BJ (cell line): ENCODE data around the gene CRIM1. TPM values are rescaled to one million over a fixed set of nuclear protein-coding genes. Genes with fewer than 3 reads are reported as not detected.

ENCODE experiments used
- CTCF ChIA-PET: fragments of 350-600 bp; formaldehyde crosslinking; extraction: SDS; loops from one replicate; lab custom pipeline; 2021; ENCODE audit warnings: antibody characterized with exemption, inconsistent platforms; lab: Yijun Ruan, JAX
- POLR2A ChIA-PET: fragments of 300-600 bp; sonication (Branson Sonifier 250); formaldehyde crosslinking; extraction: SDS; loops from one replicate; lab custom pipeline; 2021; ENCODE audit warnings: antibody characterized with exemption; lab: Charles Lee
- DNase-seq: peaks from one replicate; pipeline ENCODE4 v3.0.0-alpha.2; 2011; ENCODE audit warnings: low read depth
- H3K27me3 ChIP-seq: 2 replicates; pipeline ENCODE4 v1.6.0; 2011; ENCODE audit warnings: low read length; ENCODE audit not compliant: control insufficient read depth, insufficient read depth
- H3K36me3 ChIP-seq: 2 replicates; pipeline ENCODE4 v1.5.1; 2011; ENCODE audit warnings: low read length; ENCODE audit not compliant: control insufficient read depth, insufficient read depth
- H3K4me3 ChIP-seq: 2 replicates; pipeline ENCODE4 v1.5.1; 2011; ENCODE audit warnings: low read depth, mild to moderate bottlenecking, control low read depth, low read length
- polyA plus RNA-seq: library from polyadenylated mRNA; depleted of rRNA; stranded (reverse); fragments of >200 nt; gene quantifications from 2 replicates; pipeline ENCODE4 v1.2.3, GENCODE V29; 2011
- TF ChIP-seq, protein P1 (sequence below): IDR thresholded peaks from 2 replicates; pipeline ENCODE4 v1.5.1; 2011; ENCODE audit warnings: low read depth, mild to moderate bottlenecking, control low read depth, inconsistent platforms, low read length, moderate library complexity; ENCODE audit not compliant: insufficient read depth

The CRIM1 gene
- polyA plus RNA-seq, 1 experiment: 729 TPM

- TF ChIP-seq, protein P1, sequence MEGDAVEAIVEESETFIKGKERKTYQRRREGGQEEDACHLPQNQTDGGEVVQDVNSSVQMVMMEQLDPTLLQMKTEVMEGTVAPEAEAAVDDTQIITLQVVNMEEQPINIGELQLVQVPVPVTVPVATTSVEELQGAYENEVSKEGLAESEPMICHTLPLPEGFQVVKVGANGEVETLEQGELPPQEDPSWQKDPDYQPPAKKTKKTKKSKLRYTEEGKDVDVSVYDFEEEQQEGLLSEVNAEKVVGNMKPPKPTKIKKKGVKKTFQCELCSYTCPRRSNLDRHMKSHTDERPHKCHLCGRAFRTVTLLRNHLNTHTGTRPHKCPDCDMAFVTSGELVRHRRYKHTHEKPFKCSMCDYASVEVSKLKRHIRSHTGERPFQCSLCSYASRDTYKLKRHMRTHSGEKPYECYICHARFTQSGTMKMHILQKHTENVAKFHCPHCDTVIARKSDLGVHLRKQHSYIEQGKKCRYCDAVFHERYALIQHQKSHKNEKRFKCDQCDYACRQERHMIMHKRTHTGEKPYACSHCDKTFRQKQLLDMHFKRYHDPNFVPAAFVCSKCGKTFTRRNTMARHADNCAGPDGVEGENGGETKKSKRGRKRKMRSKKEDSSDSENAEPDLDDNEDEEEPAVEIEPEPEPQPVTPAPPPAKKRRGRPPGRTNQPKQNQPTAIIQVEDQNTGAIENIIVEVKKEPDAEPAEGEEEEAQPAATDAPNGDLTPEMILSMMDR: no peak
- H3K36me3 ChIP-seq: no peaks in the 10 kb centered on the region
- no peak for DNase-seq
- no peaks in the 10 kb centered on the region for H3K27me3 ChIP-seq
- H3K4me3 ChIP-seq: no peak overlapping the region
- ChIA-PET CTCF (interaction anchor here (0.6 to 1.5 kb wide), 4 partner anchors 9 to 142 kb away, joined by 3 to 6 read pairs (median 3); no protein-coding TSS in a partner anchor), POLR2A (no interaction called here)
These were observed 20.0 kb upstream of the CRIM1 start for GRCh38 chr2:36335597-36335996.

- TF ChIP-seq, protein P1: no peak
- POLR2A ChIA-PET: no interaction called here
- no peak for DNase-seq
- Histone ChIP-seq H3K27me3 (no peaks in the 10 kb centered on the region), H3K36me3 (no peaks in the 10 kb centered on the region), H3K4me3 (no peak overlapping the region)
- CTCF ChIA-PET: interaction anchor here (0.9 to 1.5 kb wide), 2 partner anchors 14 to 16 kb away, joined by 3 to 6 read pairs; no protein-coding TSS in a partner anchor
These were observed 19.3 kb upstream of the CRIM1 start for GRCh38 chr2:36336321-36336720.

DNA sequence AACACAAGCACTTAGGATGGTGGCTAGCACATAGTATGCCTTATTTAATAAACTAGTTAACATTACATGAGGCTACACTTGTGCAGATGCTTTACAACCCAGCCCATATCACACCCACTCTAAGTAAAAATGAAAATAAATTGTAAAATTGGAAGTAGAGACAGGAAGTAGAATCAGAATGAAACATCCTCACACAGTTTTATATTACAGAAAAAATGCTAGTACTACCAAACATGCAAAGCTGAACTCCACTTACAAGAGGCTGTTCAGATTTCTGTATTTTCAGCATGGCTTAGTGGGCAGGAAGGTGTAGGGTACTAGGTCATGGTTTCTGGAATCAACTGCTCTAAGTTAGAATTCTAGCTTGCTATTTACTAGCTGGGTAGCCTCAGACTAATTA is 18.2 kb upstream of the CRIM1 start:
- Histone ChIP-seq H3K36me3 (no peaks in the 10 kb centered on the region), H3K4me3 (no peak overlapping the region), H3K27me3 (no peaks in the 10 kb centered on the region)
- POLR2A ChIA-PET: interaction anchor here (0.6 kb wide), 1 partner anchor 8 kb away, joined by 3 read pairs; no protein-coding TSS in a partner anchor
- CTCF ChIA-PET: interaction anchor here (1.1 kb wide), 1 partner anchor 327 kb away, joined by 4 read pairs; no protein-coding TSS in a partner anchor
- TF ChIP-seq, protein P1: no peak
- no peak for DNase-seq

DNA sequence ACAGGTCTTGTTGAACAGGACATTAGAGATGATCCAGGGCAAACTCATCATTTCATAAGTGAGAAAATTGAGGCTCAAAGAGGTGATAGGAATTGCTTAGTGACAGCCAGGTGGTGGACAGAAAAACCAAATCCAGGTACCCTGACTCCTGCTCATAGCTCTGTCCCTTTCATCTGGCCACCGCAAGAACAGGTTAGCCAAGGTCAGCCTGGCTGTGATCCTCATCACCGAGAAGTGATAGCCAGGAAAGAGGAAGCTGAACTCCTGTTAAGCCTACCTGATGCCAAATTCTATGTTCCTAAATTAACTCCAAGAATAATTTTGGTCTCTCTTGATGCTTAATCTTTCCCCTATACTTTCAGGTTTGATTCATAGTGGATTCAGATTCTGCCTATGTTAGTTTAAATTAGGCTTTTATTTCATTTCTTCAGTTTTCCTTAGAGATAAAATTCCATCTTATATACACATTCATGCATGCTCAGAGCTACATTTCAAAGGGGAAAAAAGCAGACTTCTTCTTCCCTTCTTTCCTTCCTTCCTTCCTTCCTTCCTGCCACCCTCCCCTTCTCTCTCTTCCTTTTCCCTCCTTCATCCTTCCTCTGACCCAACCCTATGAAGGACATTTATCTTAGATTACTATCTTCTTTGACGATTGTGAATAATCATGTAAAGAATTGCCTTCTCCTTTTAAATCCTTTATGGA is 17.3 kb upstream of the CRIM1 start:
- CTCF ChIA-PET: interaction anchor here (0.6 to 1.1 kb wide), 3 partner anchors 101 to 326 kb away, joined by 3 to 4 read pairs (median 3); no protein-coding TSS in a partner anchor
- POLR2A ChIA-PET: no interaction called here
- H3K36me3 ChIP-seq: no peaks in the 10 kb centered on the region
- DNase-seq: no peak
- TF ChIP-seq, protein P1: no peak
- H3K4me3 ChIP-seq: no peak overlapping the region
- no peaks in the 10 kb centered on the region for H3K27me3 ChIP-seq

GRCh38 chr2:36338827-36339145 is 16.8 kb upstream of the CRIM1 start:
- Histone ChIP-seq H3K27me3 (no peaks in the 10 kb centered on the region), H3K4me3 (no peak overlapping the region), H3K36me3 (no peaks in the 10 kb centered on the region)
- CTCF ChIA-PET: interaction anchor here (0.6 kb wide), 1 partner anchor 82 kb away, joined by 3 read pairs; no protein-coding TSS in a partner anchor
- TF ChIP-seq, protein P1: no peak
- POLR2A ChIA-PET: no interaction called here
- DNase-seq: no peak
